SK-N-SH treated with all-trans-retinoic acid at 6 μM for 48 hours (cell line): Measurements from ENCODE around the gene NOC4L.

Source experiments
- ATAC-seq: fragments of 200-7000 bp; cut with Tn5 transposase; 3 replicates; pipeline ENCODE4 v1.9.1; 2020; ENCODE audit warnings: mild to moderate bottlenecking, moderate library complexity
- ARNTL ChIP-seq: fragments of 450-650 bp; formaldehyde crosslinking; IDR thresholded peaks from 2 replicates; pipeline ENCODE4 v1.5.0; 2020; ENCODE audit warnings: low read depth, mild to moderate bottlenecking, moderate library complexity, borderline replicate concordance
- BACH2 ChIP-seq: fragments of 250-450 bp; sonication (Bioruptor Pico); IDR thresholded peaks from 2 replicates; pipeline ENCODE4 v1.9.0; 2021; ENCODE audit warnings: mild to moderate bottlenecking, borderline replicate concordance
- CREB5 ChIP-seq: fragments of 250-450 bp; sonication (Bioruptor Pico); IDR thresholded peaks from 2 replicates; pipeline ENCODE4 v1.5.1; 2020; ENCODE audit warnings: low read depth, mild to moderate bottlenecking, moderate library complexity
- CSDC2 ChIP-seq: fragments of 250-450 bp; sonication (Bioruptor Pico); IDR thresholded peaks from 2 replicates; pipeline ENCODE4 v1.5.0; 2020; ENCODE audit warnings: mild to moderate bottlenecking, moderate library complexity
- CSRNP3 ChIP-seq: fragments of 250-450 bp; sonication (Bioruptor Pico); IDR thresholded peaks from 2 replicates; pipeline ENCODE4 v1.5.1; 2021; ENCODE audit warnings: mild to moderate bottlenecking, moderate library complexity
- ESRRG ChIP-seq: fragments of 250-450 bp; sonication (Bioruptor Pico); IDR thresholded peaks from 2 replicates; pipeline ENCODE4 v1.6.1; 2021; ENCODE audit warnings: mild to moderate bottlenecking
- GLIS3 ChIP-seq: fragments of 250-450 bp; sonication (Bioruptor Pico); IDR thresholded peaks from 2 replicates; pipeline ENCODE4 v1.5.0; 2020; ENCODE audit warnings: mild to moderate bottlenecking, moderate library complexity
- ISL1 ChIP-seq: fragments of 250-450 bp; sonication (Bioruptor Pico); IDR thresholded peaks from 2 replicates; pipeline ENCODE4 v2.1.2; 2022; ENCODE audit warnings: mild to moderate bottlenecking, moderate library complexity
- OSR1 ChIP-seq: fragments of 250-450 bp; sonication (Bioruptor Pico); IDR thresholded peaks from 2 replicates; pipeline ENCODE4 v1.8.0; 2022; ENCODE audit warnings: moderate library complexity, mild to moderate bottlenecking, inconsistent platforms
- PATZ1 ChIP-seq: fragments of 250-450 bp; sonication (Bioruptor Pico); IDR thresholded peaks from 2 replicates; pipeline ENCODE4 v1.8.0; 2020; ENCODE audit warnings: mild to moderate bottlenecking, moderate library complexity, borderline replicate concordance
- PPARA ChIP-seq: fragments of 250-450 bp; sonication (Bioruptor Pico); IDR thresholded peaks from 2 replicates; pipeline ENCODE4 v1.5.0; 2020; ENCODE audit warnings: mild to moderate bottlenecking, borderline replicate concordance
- RARB ChIP-seq: fragments of 250-450 bp; sonication (Bioruptor Pico); IDR thresholded peaks from 2 replicates; pipeline ENCODE4 v1.8.0; 2021; ENCODE audit warnings: mild to moderate bottlenecking, moderate library complexity
- SNAI2 ChIP-seq: fragments of 250-450 bp; sonication (Bioruptor Pico); IDR thresholded peaks from 2 replicates; pipeline ENCODE4 v1.5.0; 2020; ENCODE audit warnings: mild to moderate bottlenecking, moderate library complexity
- TCF4 ChIP-seq: fragments of 250-450 bp; sonication (Bioruptor Pico); IDR thresholded peaks from 2 replicates; pipeline ENCODE4 v1.8.0; 2021; ENCODE audit warnings: mild to moderate bottlenecking, moderate library complexity, borderline replicate concordance
- TOX ChIP-seq: fragments of 250-450 bp; sonication (Bioruptor Pico); IDR thresholded peaks from 2 replicates; pipeline ENCODE4 v1.8.0; 2021; ENCODE audit warnings: mild to moderate bottlenecking, moderate library complexity, borderline replicate concordance
- TSHZ2 ChIP-seq: fragments of 250-450 bp; sonication (Bioruptor Pico); IDR thresholded peaks from 2 replicates; pipeline ENCODE4 v1.5.0; 2020; ENCODE audit warnings: mild to moderate bottlenecking, moderate library complexity
- ZFP30 ChIP-seq: fragments of 450-650 bp; formaldehyde crosslinking; IDR thresholded peaks from 2 replicates; pipeline ENCODE4 v1.5.0; 2022; ENCODE audit warnings: mild to moderate bottlenecking, moderate library complexity
- ZNF565 ChIP-seq: fragments of 450-650 bp; formaldehyde crosslinking; conservative IDR thresholded peaks from 2 replicates; pipeline ENCODE4 v1.5.0; 2020; ENCODE audit warnings: low read depth, mild to moderate bottlenecking, moderate library complexity
- ZNF70 ChIP-seq: fragments of 450-650 bp; formaldehyde crosslinking; IDR thresholded peaks from 2 replicates; pipeline ENCODE4 v1.5.0; 2020; ENCODE audit warnings: mild to moderate bottlenecking, moderate library complexity
- ZNF8 ChIP-seq: fragments of 450-650 bp; formaldehyde crosslinking; IDR thresholded peaks from 2 replicates; pipeline ENCODE4 v1.5.0; 2020; ENCODE audit warnings: mild to moderate bottlenecking, moderate library complexity

Gene NOC4L

GRCh38 chr12:132199101-132199500 is 54.8 kb downstream of the NOC4L start:
- ATAC-seq: no peak
- TF ChIP-seq CSRNP3 (CRISPR knock-in tag) (no peak), BACH2 (CRISPR knock-in tag) (no peak), PATZ1 (CRISPR knock-in tag) (no peak), TCF4 (CRISPR knock-in tag) (no peak), ZFP30 (CRISPR knock-in tag) (no peak), RARB (CRISPR knock-in tag) (no peak), CSDC2 (CRISPR knock-in tag) (no peak), ARNTL (CRISPR knock-in tag) (no peak), SNAI2 (no peak), TOX (CRISPR knock-in tag) (no peak), ISL1 (CRISPR knock-in tag) (no peak), OSR1 (no peak), ZNF70 (no peak), ESRRG (CRISPR knock-in tag) (no peak), CREB5 (CRISPR knock-in tag) (no peak), TSHZ2 (CRISPR knock-in tag) (no peak), ZNF565 (CRISPR knock-in tag) (no peak)

- TF ChIP-seq ARNTL (CRISPR knock-in tag): no peak
- no peak for TF ChIP-seq CSDC2 (CRISPR knock-in tag)
- ATAC-seq: no peak
Measured at GRCh38 chr12:132199526-132200319, 55.5 kb downstream of the NOC4L start.

- ATAC-seq: no peak
Measured at GRCh38 chr12:132200800-132201199, 56.5 kb downstream of the NOC4L start.

GRCh38 chr12:132201391-132202120 is 57.3 kb downstream of the NOC4L start:
- ATAC-seq: no peak
- TF ChIP-seq GLIS3 (CRISPR knock-in tag) (no peak), ZNF8 (CRISPR knock-in tag) (no peak), ZNF565 (CRISPR knock-in tag) (no peak), PPARA (CRISPR knock-in tag) (no peak), ARNTL (CRISPR knock-in tag) (no peak), ZNF70 (no peak), TOX (CRISPR knock-in tag) (no peak)
- TF ChIP-seq, all 23 proteins: peak for 0

More at GRCh38 chr12:132200800-132201199, 56.5 kb downstream of the NOC4L start:
- TF ChIP-seq ESRRG (CRISPR knock-in tag): no peak
- TF ChIP-seq RARB (CRISPR knock-in tag): no peak
- TF ChIP-seq SNAI2: no peak
- TF ChIP-seq, all 23 proteins: peak for 0
